ENCODE measurements around the gene TRIM74.
"Not testable (repeated sequence)": the region's sequence is repeated elsewhere in the genome, so short reads cannot be mapped to it uniquely, and the experiment has no call there.

The TRIM74 gene

DNA sequence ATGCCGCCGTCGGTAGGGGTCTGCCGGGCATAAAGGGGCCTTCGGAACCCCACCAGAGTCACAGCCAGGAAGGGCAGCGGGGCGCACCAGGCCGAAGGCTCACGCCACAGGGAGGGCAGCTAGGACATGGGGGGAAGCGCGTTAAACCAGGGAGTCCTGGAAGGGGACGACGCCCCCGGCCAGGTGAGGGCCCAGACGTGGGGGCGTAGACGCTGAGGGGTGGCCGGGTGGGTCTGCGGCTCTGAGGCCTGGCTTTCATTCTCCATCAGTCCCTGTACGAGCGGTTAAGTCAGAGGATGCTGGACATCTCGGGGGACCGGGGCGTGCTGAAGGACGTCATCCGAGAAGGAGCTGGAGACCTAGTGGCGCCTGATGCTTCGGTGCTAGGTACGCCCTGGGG, 422 bp upstream of the TRIM74 start:
- H3K4me1 ChIP-seq; H3K9me3 ChIP-seq; H3K4me3 ChIP-seq; H3K36me3 ChIP-seq (replicated peaks); DNase-seq (ENCODE audit: low spot score in 2 of 2); H3K27me3 ChIP-seq (ENCODE audit: low read depth); in situ Hi-C loops (cut with MboI; ENCODE audit: low sequenced_read_pairs): not testable (repeated sequence)

DNA sequence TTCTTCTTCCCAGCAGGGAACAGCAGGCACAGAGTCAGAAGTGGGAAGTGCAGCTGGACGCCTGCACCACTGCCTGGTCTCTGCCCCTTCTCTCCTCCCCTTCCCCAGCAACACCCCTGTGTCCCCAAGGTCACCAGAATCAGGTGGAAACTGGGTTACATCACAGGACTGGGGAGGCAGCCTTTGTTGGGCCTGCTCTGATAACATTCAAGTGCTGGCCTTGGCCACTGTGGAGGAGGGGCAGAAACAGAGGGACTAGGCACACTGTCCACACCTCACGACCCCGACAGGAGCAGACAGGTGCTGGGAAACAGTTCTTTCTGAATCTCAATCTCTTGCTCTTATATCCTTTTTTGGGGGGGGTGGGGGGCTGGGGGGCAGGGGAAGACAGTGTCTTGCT, 2.4 kb downstream of the TRIM74 start:
- H3K4me1 ChIP-seq; H3K4me3 ChIP-seq; H3K9me3 ChIP-seq; H3K27me3 ChIP-seq (ENCODE audit: low read depth); H3K36me3 ChIP-seq (replicated peaks); DNase-seq (ENCODE audit: low spot score in 2 of 2); in situ Hi-C loops (cut with MboI; ENCODE audit: low sequenced_read_pairs): not testable (repeated sequence)

DNA sequence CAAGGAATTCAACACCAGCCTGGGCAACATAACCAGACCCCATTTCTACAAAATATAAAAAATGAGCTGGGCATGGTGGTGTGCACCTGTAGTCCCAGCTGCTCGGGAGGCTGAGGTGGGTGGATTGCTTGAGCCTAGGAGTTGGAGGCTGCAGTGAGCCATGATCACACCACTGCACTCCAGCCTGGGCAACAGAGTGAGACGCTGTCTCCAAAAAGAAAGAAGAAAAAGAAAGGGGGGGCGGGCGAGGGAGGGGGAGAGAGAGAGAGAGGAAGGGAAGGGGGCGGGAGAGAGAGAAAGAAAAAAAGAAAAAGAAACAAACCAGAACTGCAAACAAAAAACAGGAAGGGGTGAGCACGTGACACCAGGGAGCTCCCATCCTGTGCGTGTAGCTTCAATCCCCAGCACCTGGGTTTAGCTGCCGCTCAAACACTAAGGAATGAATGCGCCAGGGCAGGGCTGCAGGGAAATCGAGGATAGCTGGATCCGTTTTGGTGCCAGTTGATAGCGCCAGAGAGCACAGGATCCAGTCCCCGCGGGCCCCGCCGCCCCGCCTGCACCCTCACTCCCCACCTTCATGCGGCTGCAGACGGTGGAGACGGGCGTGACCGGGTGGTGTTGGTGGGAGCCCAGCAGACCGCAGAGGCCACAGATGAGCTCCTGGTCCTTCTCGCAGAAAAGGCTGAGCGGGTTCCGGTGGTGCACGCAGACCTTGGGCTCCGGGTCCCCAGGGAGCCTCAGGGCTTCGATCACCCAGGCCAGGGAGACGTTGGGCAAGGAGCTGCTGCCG, 3.9 kb downstream of the TRIM74 start:
- H3K27me3 ChIP-seq (ENCODE audit: low read depth); in situ Hi-C loops (cut with MboI; ENCODE audit: low sequenced_read_pairs); H3K4me1 ChIP-seq; H3K36me3 ChIP-seq (replicated peaks); H3K9me3 ChIP-seq; H3K4me3 ChIP-seq; DNase-seq (ENCODE audit: low spot score in 2 of 2): not testable (repeated sequence)

DNA sequence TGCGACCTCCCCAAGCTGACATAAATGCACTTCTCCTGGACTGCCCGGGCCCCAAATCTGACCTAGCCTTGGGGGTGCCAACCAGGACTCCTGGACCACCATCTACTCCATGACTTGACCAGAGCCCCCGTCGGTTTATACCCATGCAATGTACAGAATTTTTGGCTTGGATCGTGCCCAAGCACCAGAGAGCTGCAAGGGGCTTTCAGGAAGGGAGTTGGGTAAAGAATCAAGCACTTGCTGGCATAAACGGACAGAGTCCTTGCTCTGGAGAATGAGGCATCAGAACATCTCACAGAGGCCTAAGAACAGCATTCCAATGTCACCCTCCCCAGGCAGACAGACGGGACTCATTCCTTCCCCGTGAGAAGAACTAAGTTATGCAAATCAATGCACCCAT, 6.2 kb downstream of the TRIM74 start:
- H3K27me3 ChIP-seq (ENCODE audit: low read depth); H3K4me1 ChIP-seq; H3K4me3 ChIP-seq; in situ Hi-C loops (cut with MboI; ENCODE audit: low sequenced_read_pairs); H3K36me3 ChIP-seq (replicated peaks); DNase-seq (ENCODE audit: low spot score in 2 of 2); H3K9me3 ChIP-seq: not testable (repeated sequence)

DNA sequence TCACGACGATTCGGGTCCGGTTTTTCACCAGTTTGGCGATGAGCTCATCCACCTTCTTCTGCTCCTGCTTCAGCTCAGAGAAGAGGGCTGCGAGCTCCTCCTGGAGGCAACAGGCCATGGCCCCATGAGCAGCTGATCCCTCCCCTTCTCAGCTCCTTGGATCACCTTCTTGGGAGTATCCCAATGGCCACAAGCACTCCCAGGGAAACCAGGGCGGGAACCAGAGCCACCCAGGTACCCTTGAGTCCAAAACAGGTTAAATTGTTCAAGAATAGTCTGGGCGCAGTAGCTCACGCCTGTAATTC, 8.0 kb downstream of the TRIM74 start:
- H3K27me3 ChIP-seq (ENCODE audit: low read depth); in situ Hi-C loops (cut with MboI; ENCODE audit: low sequenced_read_pairs); H3K9me3 ChIP-seq; H3K36me3 ChIP-seq (replicated peaks); DNase-seq (ENCODE audit: low spot score in 2 of 2); H3K4me3 ChIP-seq; H3K4me1 ChIP-seq: not testable (repeated sequence)

DNA sequence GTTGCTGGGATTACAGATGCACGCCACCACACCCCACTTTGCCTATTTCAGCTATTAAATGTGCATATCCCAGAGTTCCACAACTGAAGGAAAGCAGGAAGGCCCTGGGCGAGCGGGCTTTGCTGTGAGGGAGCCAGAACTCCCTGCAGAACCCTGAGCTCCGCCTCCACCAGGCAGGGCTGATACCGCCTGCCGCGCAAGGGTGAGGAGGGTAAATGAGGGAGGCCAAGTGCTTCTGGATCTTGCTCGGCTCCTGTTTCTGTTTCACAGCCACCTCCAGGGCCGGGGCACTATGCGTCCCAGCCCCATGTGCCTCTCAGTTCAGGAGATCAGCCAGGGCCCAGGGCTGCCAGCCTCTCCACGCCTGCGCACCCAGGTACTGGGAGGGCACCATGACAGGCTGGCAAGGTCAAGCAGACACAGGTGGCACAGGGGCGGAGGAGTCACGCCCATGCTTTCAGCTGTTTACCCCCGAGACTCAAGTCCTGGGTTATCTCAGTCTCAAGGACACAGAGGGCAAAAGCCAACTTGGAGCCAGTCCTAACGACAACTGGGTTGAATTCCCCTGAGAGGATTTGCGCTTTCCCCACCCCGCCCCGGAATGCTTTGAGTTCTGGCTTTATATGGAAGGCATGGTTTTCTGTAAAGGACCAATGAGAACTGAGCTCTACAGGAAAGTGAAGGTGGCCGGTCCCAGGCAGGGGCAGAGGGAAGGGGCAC, 8.5 kb downstream of the TRIM74 start:
- H3K9me3 ChIP-seq; H3K27me3 ChIP-seq (ENCODE audit: low read depth); H3K4me1 ChIP-seq; in situ Hi-C loops (cut with MboI; ENCODE audit: low sequenced_read_pairs); DNase-seq (ENCODE audit: low spot score in 2 of 2); H3K36me3 ChIP-seq (replicated peaks); H3K4me3 ChIP-seq: not testable (repeated sequence)

DNA sequence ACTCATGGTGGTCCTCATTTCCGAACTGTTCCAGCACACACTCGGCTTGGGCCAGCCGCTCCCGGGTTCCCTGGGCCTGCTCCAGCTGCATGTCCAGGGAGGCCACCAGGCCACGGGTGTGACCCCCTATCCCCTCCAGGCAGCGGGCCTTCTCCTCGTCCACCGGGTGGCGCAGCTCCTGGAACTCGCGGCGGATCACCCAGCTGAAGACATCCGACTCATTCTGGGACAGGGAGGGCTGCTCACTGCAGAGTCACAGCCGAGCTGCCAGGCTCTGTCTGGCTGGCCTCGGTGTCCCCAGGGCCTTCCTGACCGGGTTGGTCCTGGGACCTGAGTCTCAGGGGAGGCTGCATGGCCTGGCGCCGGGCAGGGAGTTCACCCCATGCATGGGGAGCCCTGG, 9.2 kb downstream of the TRIM74 start:
- H3K36me3 ChIP-seq (replicated peaks); DNase-seq (ENCODE audit: low spot score in 2 of 2); in situ Hi-C loops (cut with MboI; ENCODE audit: low sequenced_read_pairs); H3K9me3 ChIP-seq; H3K27me3 ChIP-seq (ENCODE audit: low read depth); H3K4me1 ChIP-seq; H3K4me3 ChIP-seq: not testable (repeated sequence)

DNA sequence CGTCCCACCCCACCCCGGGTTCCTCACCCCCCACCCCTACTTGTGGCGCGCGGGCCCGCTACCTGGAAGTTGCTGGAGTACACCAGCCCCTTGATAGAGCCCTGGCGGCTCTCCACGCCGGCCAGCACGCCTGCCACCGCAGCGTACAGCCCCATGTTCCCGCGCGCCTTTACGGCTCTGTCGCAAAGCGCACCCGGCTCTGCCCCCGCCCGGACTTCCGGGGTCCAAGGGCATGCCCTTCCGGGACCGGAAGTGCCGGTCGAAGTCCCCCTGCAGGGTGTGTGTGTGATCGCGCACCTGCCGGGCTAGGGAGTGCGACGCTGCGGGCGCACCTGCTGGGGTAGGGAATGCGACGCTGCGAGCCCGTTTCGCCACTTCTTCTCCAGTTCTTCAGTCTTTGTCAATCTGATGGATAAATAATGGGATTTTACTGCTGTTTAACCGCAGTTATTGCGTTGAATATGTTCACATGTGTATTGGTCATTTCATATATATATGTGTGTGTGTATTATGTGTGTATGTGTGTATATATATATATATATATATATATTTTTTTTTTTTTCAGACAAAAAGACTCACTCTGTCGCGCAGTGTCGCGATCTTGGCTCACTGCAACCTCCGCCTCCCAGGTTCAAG, 14.6 kb downstream of the TRIM74 start:
- not testable (repeated sequence) for H3K4me3 ChIP-seq, H3K4me1 ChIP-seq

DNA sequence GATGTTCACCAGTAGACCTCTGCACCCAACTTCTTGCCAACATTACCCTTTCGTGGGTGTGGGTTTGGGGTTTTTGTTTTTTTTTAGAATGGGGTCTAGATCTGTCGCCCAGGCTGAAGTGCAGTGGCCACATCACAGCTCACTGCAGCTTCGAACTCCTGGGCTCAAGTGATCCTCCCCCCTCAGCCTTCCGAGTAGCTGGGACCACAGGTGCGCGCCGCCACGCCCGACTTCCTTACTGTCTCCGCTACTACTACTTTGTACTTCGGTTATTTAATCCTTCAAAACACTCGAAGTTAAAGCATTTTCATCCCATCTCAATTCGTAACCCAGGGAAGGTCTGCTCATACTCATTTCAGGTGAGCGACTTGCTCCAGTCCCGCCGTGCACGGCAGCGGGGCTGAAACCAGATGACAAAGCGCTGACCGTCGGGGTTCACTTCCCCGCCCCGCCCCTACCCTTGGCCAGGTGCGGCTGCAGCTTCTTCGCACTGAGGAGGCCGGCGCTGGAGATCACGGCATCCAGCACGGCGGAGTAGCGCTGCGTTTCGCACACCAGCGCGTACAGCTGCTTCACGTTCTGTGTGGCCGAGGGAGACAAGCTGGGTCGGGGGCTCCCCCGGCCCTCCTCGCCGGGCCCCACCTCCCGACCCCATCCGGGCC, 15.2 kb downstream of the TRIM74 start:
- H3K27me3 ChIP-seq (ENCODE audit: low read depth); H3K36me3 ChIP-seq (replicated peaks); H3K4me3 ChIP-seq; H3K4me1 ChIP-seq; H3K9me3 ChIP-seq; DNase-seq (ENCODE audit: low spot score in 2 of 2); in situ Hi-C loops (cut with MboI; ENCODE audit: low sequenced_read_pairs): not testable (repeated sequence)

More for the DNA sequence above, 14.6 kb downstream of the TRIM74 start:
- in situ Hi-C loops (cut with MboI; ENCODE audit: low sequenced_read_pairs); H3K9me3 ChIP-seq; DNase-seq (ENCODE audit: low spot score in 2 of 2); H3K36me3 ChIP-seq (replicated peaks); H3K27me3 ChIP-seq (ENCODE audit: low read depth): not testable (repeated sequence)

DNA sequence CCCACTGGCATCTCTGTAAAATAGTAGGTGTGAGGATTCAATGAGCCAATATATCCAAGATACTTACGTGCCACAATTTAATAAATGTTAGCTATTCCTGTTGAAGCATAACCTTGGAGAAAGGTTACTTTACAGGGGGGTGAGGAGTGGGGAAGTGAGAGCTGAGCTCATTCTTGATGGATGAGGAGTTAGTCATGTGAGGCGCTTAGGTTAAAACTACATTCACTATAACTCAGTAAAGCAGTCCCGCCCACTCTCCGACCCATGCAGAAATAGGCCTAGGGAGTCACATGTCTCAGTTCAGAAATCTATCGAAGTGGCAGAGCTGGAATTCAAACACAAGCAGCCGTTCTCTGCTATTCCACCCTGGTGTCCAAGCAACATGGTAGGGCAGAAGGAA, 18.8 kb downstream of the TRIM74 start:
- H3K4me3 ChIP-seq; H3K4me1 ChIP-seq; H3K27me3 ChIP-seq (ENCODE audit: low read depth); DNase-seq (ENCODE audit: low spot score in 2 of 2); H3K9me3 ChIP-seq; in situ Hi-C loops (cut with MboI; ENCODE audit: low sequenced_read_pairs): not testable (repeated sequence)
- H3K36me3 ChIP-seq (replicated peaks) = peaks cover 12% of the 10 kb centered on the region

DNA sequence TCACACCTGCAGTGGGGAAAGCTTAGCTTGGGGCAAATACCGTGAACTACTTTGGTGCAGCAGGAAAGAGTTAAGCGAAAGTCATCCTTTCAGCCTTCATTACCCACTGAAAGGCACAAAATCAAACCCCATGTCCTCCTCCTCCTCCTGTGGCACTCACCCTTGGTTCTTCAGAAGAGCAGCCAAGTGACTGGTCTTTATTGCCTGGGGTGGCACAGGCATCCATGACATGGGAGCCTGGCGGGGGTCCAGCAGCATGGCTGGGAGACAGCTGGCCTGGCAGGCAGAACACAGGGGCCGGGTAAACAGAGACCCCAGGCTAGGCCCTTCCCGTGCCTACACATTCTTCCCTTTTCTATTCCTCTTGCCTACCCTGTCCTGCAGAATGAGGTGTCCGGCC, 19.6 kb downstream of the TRIM74 start:
- H3K4me3 ChIP-seq; H3K27me3 ChIP-seq (ENCODE audit: low read depth); in situ Hi-C loops (cut with MboI; ENCODE audit: low sequenced_read_pairs); H3K9me3 ChIP-seq; H3K4me1 ChIP-seq; DNase-seq (ENCODE audit: low spot score in 2 of 2): not testable (repeated sequence)
- peaks cover 13% of the 10 kb centered on the region for H3K36me3 ChIP-seq (replicated peaks)

DNA sequence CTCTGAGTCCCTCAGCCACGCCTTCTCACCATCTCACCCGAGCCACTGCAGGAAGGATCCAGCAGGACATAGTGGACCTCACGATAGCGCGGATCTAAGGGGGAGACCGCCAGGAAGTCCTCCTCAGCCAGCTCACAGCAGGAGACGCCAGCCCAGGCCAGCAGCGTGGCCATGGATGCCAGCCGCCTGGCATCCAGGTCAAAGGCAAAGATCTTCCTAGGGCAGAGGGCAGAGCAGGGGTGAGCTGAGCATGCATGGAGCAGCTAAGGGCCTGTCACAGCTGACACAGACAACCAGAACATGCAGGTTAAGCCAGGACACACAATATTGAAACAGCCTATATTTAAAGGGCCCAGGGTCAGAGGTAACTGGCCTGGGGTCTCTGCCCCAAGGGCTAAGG, 20.0 kb downstream of the TRIM74 start:
- DNase-seq (ENCODE audit: low spot score in 2 of 2); H3K4me3 ChIP-seq; H3K9me3 ChIP-seq; H3K4me1 ChIP-seq; in situ Hi-C loops (cut with MboI; ENCODE audit: low sequenced_read_pairs); H3K27me3 ChIP-seq (ENCODE audit: low read depth): not testable (repeated sequence)
- peaks cover 13% of the 10 kb centered on the region for H3K36me3 ChIP-seq (replicated peaks)

DNA sequence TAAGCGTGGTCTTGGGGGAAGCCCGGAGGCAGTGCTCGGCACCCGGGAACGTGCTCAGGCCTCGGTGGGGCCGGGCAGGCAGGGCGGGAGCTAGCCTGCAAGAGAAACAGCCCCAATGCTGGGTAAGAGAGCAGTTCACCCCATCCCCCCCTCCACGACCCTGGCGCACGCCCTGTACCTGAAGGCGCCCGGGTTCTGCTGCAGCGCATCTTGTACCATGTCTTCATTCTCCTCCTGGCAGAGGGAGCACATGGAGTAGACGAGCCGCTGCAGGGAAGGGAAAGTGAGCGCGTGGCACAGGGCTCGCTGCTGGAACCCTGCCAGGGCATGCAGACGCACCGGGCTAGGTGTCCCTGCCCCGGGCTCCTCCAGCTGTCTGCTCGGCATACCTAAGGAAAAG, 20.6 kb downstream of the TRIM74 start:
- H3K4me3 ChIP-seq; in situ Hi-C loops (cut with MboI; ENCODE audit: low sequenced_read_pairs); DNase-seq (ENCODE audit: low spot score in 2 of 2); H3K9me3 ChIP-seq; H3K4me1 ChIP-seq; H3K27me3 ChIP-seq (ENCODE audit: low read depth): not testable (repeated sequence)
- peaks cover 13% of the 10 kb centered on the region for H3K36me3 ChIP-seq (replicated peaks)

DNA sequence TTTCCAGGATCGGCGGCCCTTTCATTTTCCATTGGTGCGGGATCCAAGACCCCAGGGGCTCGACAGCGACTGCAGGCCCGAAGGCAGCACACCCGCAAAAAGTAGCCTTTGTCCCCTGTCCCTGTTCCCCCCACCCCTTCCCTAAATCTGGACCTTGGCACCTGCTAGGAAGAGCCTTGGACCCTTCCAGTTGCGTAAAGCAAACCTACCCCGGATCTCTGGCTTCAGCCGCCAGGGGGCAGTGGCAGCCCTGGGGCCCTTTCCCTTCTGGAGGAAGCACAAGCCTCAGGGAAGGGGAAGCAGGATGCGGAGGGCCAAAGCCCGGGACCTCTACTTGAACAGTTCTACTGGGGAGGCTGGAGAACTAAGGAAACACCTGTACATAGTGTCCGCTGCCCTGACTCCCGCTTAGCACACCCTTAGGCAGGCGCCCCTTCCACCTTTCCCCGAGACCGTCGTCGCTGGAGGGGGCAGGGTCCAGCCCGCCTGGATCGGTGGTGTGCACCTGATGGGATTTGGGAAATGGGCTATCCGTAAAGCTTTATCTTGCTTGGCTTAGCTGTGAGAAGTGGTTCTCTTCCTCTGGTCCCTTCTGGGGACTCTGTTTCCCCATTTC, 23.0 kb downstream of the TRIM74 start:
- H3K4me3 ChIP-seq; in situ Hi-C loops (cut with MboI; ENCODE audit: low sequenced_read_pairs); DNase-seq (ENCODE audit: low spot score in 2 of 2); H3K9me3 ChIP-seq; H3K4me1 ChIP-seq; H3K27me3 ChIP-seq (ENCODE audit: low read depth): not testable (repeated sequence)
- peaks cover 13% of the 10 kb centered on the region for H3K36me3 ChIP-seq (replicated peaks)
